HepG2 (cell line): Measurements from ENCODE around the gene PSMD12. TPM values are rescaled to one million over a fixed set of nuclear protein-coding genes. Genes with fewer than 3 reads are reported as not detected.

ENCODE experiments used
- GABPA ChIP-seq, 2 experiments: IDR thresholded peaks; 2 replicates each; pipeline ENCODE4 v1.6.1; 2011 to 2016; ENCODE audit warnings: low read depth in 2 of 2, low read length in 1 of 2, missing biosample characterization in 1 of 2, missing genetic modification characterization in 1 of 2
- KAT7 ChIP-seq: IDR thresholded peaks from 2 replicates; pipeline ENCODE4 v1.6.1; 2018; ENCODE audit warnings: borderline replicate concordance, missing compliant biosample characterization
- MATR3 ChIP-seq: sonication (generic); formaldehyde crosslinking; IDR thresholded peaks from 2 replicates; pipeline ENCODE4 v1.4.0; 2020; ENCODE audit warnings: missing genetic modification reagents
- MXD4 ChIP-seq: IDR thresholded peaks from 2 replicates; pipeline ENCODE4 v1.6.1; 2016; ENCODE audit warnings: mild to moderate bottlenecking, missing biosample characterization, missing genetic modification reagents
- RELA ChIP-seq: sonication (generic); formaldehyde crosslinking; IDR thresholded peaks from 2 replicates; pipeline ENCODE4 v1.4.0; 2020; ENCODE audit warnings: missing genetic modification reagents
- REXO4 ChIP-seq: sonication (generic); formaldehyde crosslinking; IDR thresholded peaks from 2 replicates; pipeline ENCODE4 v1.8.0; 2022; ENCODE audit warnings: missing genetic modification reagents, mild to moderate bottlenecking, borderline replicate concordance
- SIN3B ChIP-seq: fragments of 150-350 bp; IDR thresholded peaks from 2 replicates; pipeline ENCODE4 v1.6.1; 2014; ENCODE audit warnings: low read length
- U2AF1 ChIP-seq: fragments of 200-400 bp; formaldehyde crosslinking; optimal IDR thresholded peaks from 2 replicates; pipeline ENCODE3; 2017; ENCODE audit warnings: mild to moderate bottlenecking, low read depth, low read length
- YEATS4 ChIP-seq: sonication (generic); formaldehyde crosslinking; IDR thresholded peaks from 2 replicates; pipeline ENCODE4 v1.4.0; 2020; ENCODE audit warnings: missing genetic modification reagents, borderline replicate concordance
- ZBTB38 ChIP-seq: sonication (generic); formaldehyde crosslinking; IDR thresholded peaks from 2 replicates; pipeline ENCODE4 v1.5.1; 2020; ENCODE audit warnings: mild to moderate bottlenecking, missing genetic modification reagents
- ZC3H4 ChIP-seq: sonication (generic); formaldehyde crosslinking; IDR thresholded peaks from 2 replicates; pipeline ENCODE4 v1.4.0; 2020; ENCODE audit warnings: missing genetic modification reagents, borderline replicate concordance
- ZNF354B ChIP-seq: sonication (generic); formaldehyde crosslinking; IDR thresholded peaks from 2 replicates; pipeline ENCODE4 v1.8.0; 2022; ENCODE audit warnings: mild to moderate bottlenecking, missing genetic modification reagents
- ZNF430 ChIP-seq: sonication (generic); formaldehyde crosslinking; IDR thresholded peaks from 2 replicates; pipeline ENCODE4 v1.9.0; 2021; ENCODE audit warnings: mild to moderate bottlenecking, missing genetic modification reagents
- ZNF883 ChIP-seq: sonication (generic); formaldehyde crosslinking; IDR thresholded peaks from 2 replicates; pipeline ENCODE4 v1.5.1; 2020; ENCODE audit warnings: mild to moderate bottlenecking, missing genetic modification reagents; ENCODE audit errors: not compliant biosample characterization
- polyA plus RNA-seq, 8 experiments: library from polyadenylated mRNA; depleted of rRNA in 3 of 8; stranded (reverse) in 7 of 8; unstranded in 1 of 8; fragments of >200 nt; fragmentation: Illumina TruSeq in 4 of 8; extraction: Trizol in 4 of 8; gene quantifications; 2 replicates each; pipeline versions ENCODE4 v1.2.1 to v1.2.3, GENCODE V29; 2011 to 2016; ENCODE audit warnings: low read depth in 4 of 8, missing spikeins in 1 of 8, mixed read lengths in 1 of 8; ENCODE audit not compliant: insufficient read depth in 1 of 8
- total RNA-seq, 5 experiments: library from RNA; depleted of rRNA; stranded (reverse); fragments of >200 nt; fragmentation: Illumina TruSeq; extraction: Trizol; gene quantifications; 2 replicates each; pipeline ENCODE4 v1.2.3, GENCODE V29; 2016; ENCODE audit warnings: low read depth in 1 of 5
- TF ChIP-seq, protein P1 (sequence below): IDR thresholded peaks from 2 replicates; pipeline ENCODE4 v1.6.1; 2016; ENCODE audit warnings: missing compliant biosample characterization, missing genetic modification reagents, borderline replicate concordance
- TF ChIP-seq, protein P2 (sequence below): sonication (generic); formaldehyde crosslinking; IDR thresholded peaks from 2 replicates; pipeline ENCODE4 v1.4.0; 2020; ENCODE audit warnings: missing genetic modification reagents
- TF ChIP-seq, protein P3 (sequence below): sonication (generic); formaldehyde crosslinking; IDR thresholded peaks from 2 replicates; pipeline ENCODE4 v1.4.0; 2020; ENCODE audit warnings: missing genetic modification reagents; ENCODE audit errors: not compliant biosample characterization
- TF ChIP-seq, protein P4 (sequence below): sonication (generic); formaldehyde crosslinking; IDR thresholded peaks from 2 replicates; pipeline ENCODE4 v1.4.0; 2020; ENCODE audit warnings: missing genetic modification reagents
- TF ChIP-seq, protein P5 (sequence below): sonication (generic); formaldehyde crosslinking; IDR thresholded peaks from 2 replicates; pipeline ENCODE4 v1.9.0; 2022; ENCODE audit warnings: low read depth, missing genetic modification reagents
- TF ChIP-seq, protein P6 (sequence below): sonication (generic); formaldehyde crosslinking; IDR thresholded peaks from 2 replicates; pipeline ENCODE4 v1.4.0; 2020; ENCODE audit warnings: missing genetic modification reagents, borderline replicate concordance
- TF ChIP-seq, protein P7 (sequence below): sonication (generic); formaldehyde crosslinking; IDR thresholded peaks from 2 replicates; pipeline ENCODE4 v1.4.0; 2020; ENCODE audit warnings: low read depth, mild to moderate bottlenecking, missing genetic modification reagents

Gene PSMD12
- total and polyA plus RNA-seq, 2 of the 13 experiments (the other 11 are each of a cell fraction or from before 2014, with no cell fraction given): 27.4 to 71.7 TPM

DNA sequence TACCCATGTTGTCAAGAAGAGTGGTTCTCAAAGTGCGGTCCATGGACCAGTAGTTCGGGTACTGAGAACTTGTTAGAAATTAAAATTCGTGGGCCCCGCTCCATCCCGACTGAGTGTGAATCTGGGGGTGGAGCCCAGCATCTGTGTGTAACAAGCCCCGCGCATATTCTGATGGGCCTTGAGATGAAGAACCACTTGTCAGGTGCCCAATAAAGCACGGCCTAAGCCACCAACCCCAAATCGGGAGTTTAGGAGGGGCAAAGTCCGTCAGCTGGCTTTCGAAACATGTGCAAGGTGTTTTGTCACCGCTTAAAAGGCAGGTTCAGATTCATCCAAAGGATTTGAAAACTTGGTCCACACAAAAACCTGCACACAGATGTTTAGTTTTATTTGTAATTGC is 29.5 kb downstream of the PSMD12 start (continued):
- TF ChIP-seq, protein P1, sequence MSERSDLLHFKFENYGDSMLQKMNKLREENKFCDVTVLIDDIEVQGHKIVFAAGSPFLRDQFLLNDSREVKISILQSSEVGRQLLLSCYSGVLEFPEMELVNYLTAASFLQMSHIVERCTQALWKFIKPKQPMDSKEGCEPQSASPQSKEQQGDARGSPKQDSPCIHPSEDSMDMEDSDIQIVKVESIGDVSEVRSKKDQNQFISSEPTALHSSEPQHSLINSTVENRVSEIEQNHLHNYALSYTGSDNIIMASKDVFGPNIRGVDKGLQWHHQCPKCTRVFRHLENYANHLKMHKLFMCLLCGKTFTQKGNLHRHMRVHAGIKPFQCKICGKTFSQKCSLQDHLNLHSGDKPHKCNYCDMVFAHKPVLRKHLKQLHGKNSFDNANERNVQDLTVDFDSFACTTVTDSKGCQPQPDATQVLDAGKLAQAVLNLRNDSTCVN: no peak
- TF ChIP-seq MATR3 (CRISPR knock-in tag) (no peak), YEATS4 (no peak), RELA (CRISPR knock-in tag) (no peak), KAT7 (CRISPR knock-in tag) (no peak), MXD4 (CRISPR knock-in tag) (peak; percentile 28; the same call in 1 of the 2 replicates), GABPA (IDR thresholded peaks at IDR 0.05; ENCODE audit: low read depth, low read length) (no peak), GABPA (CRISPR knock-in tag; IDR thresholded peaks at IDR 0.05; ENCODE audit: low read depth) (no peak), U2AF1 (no peak), ZNF354B (CRISPR knock-in tag) (no peak), ZNF430 (CRISPR knock-in tag) (no peak), SIN3B (no peak), ZNF883 (CRISPR knock-in tag) (no peak), ZBTB38 (CRISPR knock-in tag) (peak; percentile 59; the same call in 1 of the 2 replicates), ZC3H4 (CRISPR knock-in tag) (no peak), REXO4 (CRISPR knock-in tag) (no peak)
- TF ChIP-seq, protein P2, sequence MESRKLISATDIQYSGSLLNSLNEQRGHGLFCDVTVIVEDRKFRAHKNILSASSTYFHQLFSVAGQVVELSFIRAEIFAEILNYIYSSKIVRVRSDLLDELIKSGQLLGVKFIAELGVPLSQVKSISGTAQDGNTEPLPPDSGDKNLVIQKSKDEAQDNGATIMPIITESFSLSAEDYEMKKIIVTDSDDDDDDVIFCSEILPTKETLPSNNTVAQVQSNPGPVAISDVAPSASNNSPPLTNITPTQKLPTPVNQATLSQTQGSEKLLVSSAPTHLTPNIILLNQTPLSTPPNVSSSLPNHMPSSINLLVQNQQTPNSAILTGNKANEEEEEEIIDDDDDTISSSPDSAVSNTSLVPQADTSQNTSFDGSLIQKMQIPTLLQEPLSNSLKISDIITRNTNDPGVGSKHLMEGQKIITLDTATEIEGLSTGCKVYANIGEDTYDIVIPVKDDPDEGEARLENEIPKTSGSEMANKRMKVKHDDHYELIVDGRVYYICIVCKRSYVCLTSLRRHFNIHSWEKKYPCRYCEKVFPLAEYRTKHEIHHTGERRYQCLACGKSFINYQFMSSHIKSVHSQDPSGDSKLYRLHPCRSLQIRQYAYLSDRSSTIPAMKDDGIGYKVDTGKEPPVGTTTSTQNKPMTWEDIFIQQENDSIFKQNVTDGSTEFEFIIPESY (CRISPR knock-in tag): no peak
- TF ChIP-seq, protein P3, sequence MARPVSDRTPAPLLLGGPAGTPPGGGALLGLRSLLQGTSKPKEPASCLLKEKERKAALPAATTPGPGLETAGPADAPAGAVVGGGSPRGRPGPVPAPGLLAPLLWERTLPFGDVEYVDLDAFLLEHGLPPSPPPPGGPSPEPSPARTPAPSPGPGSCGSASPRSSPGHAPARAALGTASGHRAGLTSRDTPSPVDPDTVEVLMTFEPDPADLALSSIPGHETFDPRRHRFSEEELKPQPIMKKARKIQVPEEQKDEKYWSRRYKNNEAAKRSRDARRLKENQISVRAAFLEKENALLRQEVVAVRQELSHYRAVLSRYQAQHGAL (CRISPR knock-in tag): no peak
- TF ChIP-seq, protein P4, sequence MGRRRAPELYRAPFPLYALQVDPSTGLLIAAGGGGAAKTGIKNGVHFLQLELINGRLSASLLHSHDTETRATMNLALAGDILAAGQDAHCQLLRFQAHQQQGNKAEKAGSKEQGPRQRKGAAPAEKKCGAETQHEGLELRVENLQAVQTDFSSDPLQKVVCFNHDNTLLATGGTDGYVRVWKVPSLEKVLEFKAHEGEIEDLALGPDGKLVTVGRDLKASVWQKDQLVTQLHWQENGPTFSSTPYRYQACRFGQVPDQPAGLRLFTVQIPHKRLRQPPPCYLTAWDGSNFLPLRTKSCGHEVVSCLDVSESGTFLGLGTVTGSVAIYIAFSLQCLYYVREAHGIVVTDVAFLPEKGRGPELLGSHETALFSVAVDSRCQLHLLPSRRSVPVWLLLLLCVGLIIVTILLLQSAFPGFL (CRISPR knock-in tag): no peak
- TF ChIP-seq, protein P5, sequence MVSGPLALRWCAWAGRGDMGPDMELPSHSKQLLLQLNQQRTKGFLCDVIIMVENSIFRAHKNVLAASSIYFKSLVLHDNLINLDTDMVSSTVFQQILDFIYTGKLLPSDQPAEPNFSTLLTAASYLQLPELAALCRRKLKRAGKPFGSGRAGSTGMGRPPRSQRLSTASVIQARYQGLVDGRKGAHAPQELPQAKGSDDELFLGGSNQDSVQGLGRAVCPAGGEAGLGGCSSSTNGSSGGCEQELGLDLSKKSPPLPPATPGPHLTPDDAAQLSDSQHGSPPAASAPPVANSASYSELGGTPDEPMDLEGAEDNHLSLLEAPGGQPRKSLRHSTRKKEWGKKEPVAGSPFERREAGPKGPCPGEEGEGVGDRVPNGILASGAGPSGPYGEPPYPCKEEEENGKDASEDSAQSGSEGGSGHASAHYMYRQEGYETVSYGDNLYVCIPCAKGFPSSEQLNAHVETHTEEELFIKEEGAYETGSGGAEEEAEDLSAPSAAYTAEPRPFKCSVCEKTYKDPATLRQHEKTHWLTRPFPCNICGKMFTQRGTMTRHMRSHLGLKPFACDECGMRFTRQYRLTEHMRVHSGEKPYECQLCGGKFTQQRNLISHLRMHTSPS (CRISPR knock-in tag): no peak
- TF ChIP-seq, protein P6, sequence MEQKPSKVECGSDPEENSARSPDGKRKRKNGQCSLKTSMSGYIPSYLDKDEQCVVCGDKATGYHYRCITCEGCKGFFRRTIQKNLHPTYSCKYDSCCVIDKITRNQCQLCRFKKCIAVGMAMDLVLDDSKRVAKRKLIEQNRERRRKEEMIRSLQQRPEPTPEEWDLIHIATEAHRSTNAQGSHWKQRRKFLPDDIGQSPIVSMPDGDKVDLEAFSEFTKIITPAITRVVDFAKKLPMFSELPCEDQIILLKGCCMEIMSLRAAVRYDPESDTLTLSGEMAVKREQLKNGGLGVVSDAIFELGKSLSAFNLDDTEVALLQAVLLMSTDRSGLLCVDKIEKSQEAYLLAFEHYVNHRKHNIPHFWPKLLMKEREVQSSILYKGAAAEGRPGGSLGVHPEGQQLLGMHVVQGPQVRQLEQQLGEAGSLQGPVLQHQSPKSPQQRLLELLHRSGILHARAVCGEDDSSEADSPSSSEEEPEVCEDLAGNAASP (CRISPR knock-in tag): no peak
- TF ChIP-seq, protein P7, sequence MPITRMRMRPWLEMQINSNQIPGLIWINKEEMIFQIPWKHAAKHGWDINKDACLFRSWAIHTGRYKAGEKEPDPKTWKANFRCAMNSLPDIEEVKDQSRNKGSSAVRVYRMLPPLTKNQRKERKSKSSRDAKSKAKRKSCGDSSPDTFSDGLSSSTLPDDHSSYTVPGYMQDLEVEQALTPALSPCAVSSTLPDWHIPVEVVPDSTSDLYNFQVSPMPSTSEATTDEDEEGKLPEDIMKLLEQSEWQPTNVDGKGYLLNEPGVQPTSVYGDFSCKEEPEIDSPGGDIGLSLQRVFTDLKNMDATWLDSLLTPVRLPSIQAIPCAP: no peak
